Activated CD4-positive, alpha-beta T cell treated with anti-CD3 and anti-CD28 coated beads, Interleukin-2, amount 50 U/mL, for 16 hours (primary cell): Measurements from ENCODE around the gene EFHC1.

ENCODE experiments used
- DNase-seq: peaks from one replicate; pipeline ENCODE4 v3.0.0-alpha.2; 2020

The EFHC1 gene

GRCh38 chr6:52504782-52505136 lies 84.6 kb downstream of the EFHC1 start:
- DNase-seq = no peak

GRCh38 chr6:52505726-52506409 lies 85.7 kb downstream of the EFHC1 start:
- no peak for DNase-seq

- DNase-seq = no peak
Measured at GRCh38 chr6:52506476-52506875, 86.3 kb downstream of the EFHC1 start.

- no peak for DNase-seq
Measured at GRCh38 chr6:52507557-52508260, 87.6 kb downstream of the EFHC1 start.

GRCh38 chr6:52508261-52508739 lies 88.2 kb downstream of the EFHC1 start:
- DNase-seq = no peak

GRCh38 chr6:52509281-52510212 lies 89.4 kb downstream of the EFHC1 start:
- DNase-seq = no peak

- DNase-seq = no peak
Measured at GRCh38 chr6:52510213-52510562, 90.0 kb downstream of the EFHC1 start.

- DNase-seq = no peak
Measured at GRCh38 chr6:52511163-52511562, 91.0 kb downstream of the EFHC1 start.

- no peak for DNase-seq
Measured at GRCh38 chr6:52511572-52512151, 91.5 kb downstream of the EFHC1 start.

GRCh38 chr6:52512199-52512598 lies 92.1 kb downstream of the EFHC1 start:
- DNase-seq = no peak

GRCh38 chr6:52513464-52513863 lies 93.3 kb downstream of the EFHC1 start:
- no peak for DNase-seq

- DNase-seq = no peak
Measured at GRCh38 chr6:52513896-52514295, 93.8 kb downstream of the EFHC1 start.

GRCh38 chr6:52514514-52514913 lies 94.4 kb downstream of the EFHC1 start:
- no peak for DNase-seq

- DNase-seq = no peak
Measured at GRCh38 chr6:52515219-52515960, 95.2 kb downstream of the EFHC1 start.

- DNase-seq = peak; percentile 37
Measured at GRCh38 chr6:52516269-52516668, 96.1 kb downstream of the EFHC1 start.

- DNase-seq = no peak
Measured at GRCh38 chr6:52516943-52517342, 96.8 kb downstream of the EFHC1 start.

- DNase-seq = peak; percentile 77
Measured at GRCh38 chr6:52517502-52518278, 97.5 kb downstream of the EFHC1 start.

GRCh38 chr6:52518279-52518945 lies 98.3 kb downstream of the EFHC1 start:
- no peak for DNase-seq

- DNase-seq = no peak
Measured at GRCh38 chr6:52519618-52520017, 99.5 kb downstream of the EFHC1 start.

GRCh38 chr6:52522151-52522626 lies 102.0 kb downstream of the EFHC1 start:
- no peak for DNase-seq

- DNase-seq = no peak
Measured at GRCh38 chr6:52522655-52523054, 102.5 kb downstream of the EFHC1 start.
